CD14-positive monocyte (primary cell): ENCODE data around the gene MOB3A. TPM values are rescaled to one million over a fixed set of nuclear protein-coding genes. Genes with fewer than 3 reads are reported as not detected.

ENCODE experiments used
- DNase-seq, 3 donors: peaks; one replicate each; pipeline ENCODE4 v3.0.0-alpha.2; 2011 to 2022
- H2AFZ ChIP-seq: 2 replicates; pipeline ENCODE4 v1.6.0; 2012; ENCODE audit warnings: mild to moderate bottlenecking, low read depth, low read length, inconsistent platforms; ENCODE audit not compliant: insufficient read depth, poor library complexity, severe bottlenecking
- H3K27ac ChIP-seq, 2 donors: 1 replicate in 1 of 2; 2 replicates in 1 of 2; pipeline ENCODE4 v1.5.1; 2012 to 2013; ENCODE audit warnings: low read length in 2 of 2, control low read depth in 1 of 2, inconsistent platforms in 1 of 2, low read depth in 1 of 2, mild to moderate bottlenecking in 1 of 2
- H3K27me3 ChIP-seq, 2 donors: one replicate each; pipeline versions ENCODE4 v1.6.0 to v1.6.1; 2011 to 2013; ENCODE audit warnings: low read length in 2 of 2; ENCODE audit not compliant: control insufficient read depth in 2 of 2, insufficient read depth in 2 of 2
- H3K36me3 ChIP-seq, 2 donors: replicated peaks in 1 of 2; 1 replicate in 1 of 2; 2 replicates in 1 of 2; pipeline versions ENCODE4 v1.5.1 to v1.6.1; 2012 to 2013; ENCODE audit warnings: low read length in 2 of 2, control low read depth in 1 of 2, inconsistent platforms in 1 of 2, mild to moderate bottlenecking in 1 of 2; ENCODE audit not compliant: insufficient read depth in 2 of 2, control insufficient read depth in 1 of 2
- H3K4me1 ChIP-seq, 2 donors: 1 replicate in 1 of 2; 2 replicates in 1 of 2; pipeline versions ENCODE4 v1.5.1 to v1.6.1; 2012 to 2013; ENCODE audit warnings: low read length in 2 of 2, control low read depth in 1 of 2, inconsistent platforms in 1 of 2, mild to moderate bottlenecking in 1 of 2, moderate library complexity in 1 of 2; ENCODE audit not compliant: insufficient read depth in 2 of 2, control insufficient read depth in 1 of 2
- H3K4me2 ChIP-seq: replicated peaks from 2 replicates; pipeline ENCODE3; 2012; ENCODE audit warnings: low read length, moderate library complexity, mild to moderate bottlenecking; ENCODE audit not compliant: poor library complexity, severe bottlenecking; ENCODE audit errors: extremely low read depth
- H3K4me3 ChIP-seq, 3 experiments: fragments of 200-600 bp in 1 of 3; sonication (generic) in 1 of 3; replicated peaks in 1 of 3; 1 replicate in 2 of 3; 2 replicates in 1 of 3; pipeline ENCODE4 v1.5.1; 2011 to 2013; ENCODE audit warnings: low read length in 3 of 3, mild to moderate bottlenecking in 3 of 3, control low read depth in 2 of 3, low read depth in 2 of 3, inconsistent platforms in 1 of 3, moderate library complexity in 1 of 3
- H3K79me2 ChIP-seq: 2 replicates; pipeline ENCODE4 v1.6.0; 2012; ENCODE audit warnings: mild to moderate bottlenecking, control low read depth, inconsistent platforms, low read length, moderate library complexity; ENCODE audit not compliant: insufficient read depth
- H3K9ac ChIP-seq: 2 replicates; pipeline ENCODE4 v1.6.0; 2017; ENCODE audit warnings: low read length, mild to moderate bottlenecking; ENCODE audit not compliant: insufficient read depth, poor library complexity, severe bottlenecking
- H3K9me3 ChIP-seq, 2 donors: replicated peaks in 1 of 2; 1 replicate in 1 of 2; 2 replicates in 1 of 2; pipeline versions ENCODE4 v1.5.1 to v1.6.1; 2012 to 2013; ENCODE audit warnings: low read length in 2 of 2, control low read depth in 1 of 2; ENCODE audit not compliant: control insufficient read depth in 1 of 2, insufficient read depth in 1 of 2
- H4K20me1 ChIP-seq: 2 replicates; pipeline ENCODE4 v1.6.0; 2012; ENCODE audit warnings: mild to moderate bottlenecking, low read length, control low read depth, moderate library complexity; ENCODE audit not compliant: insufficient read depth
- H3K27ac Mint-ChIP-seq, 7 donors: one replicate each; pipeline ENCODE4 v1.8.0; 2020; ENCODE audit warnings: mild to moderate bottlenecking in 7 of 7, mixed read lengths in 7 of 7, moderate library complexity in 6 of 7, inconsistent platforms in 2 of 7
- H3K27me3 Mint-ChIP-seq, 3 donors: one replicate each; pipeline ENCODE4 v1.8.0; 2021 to 2022; ENCODE audit warnings: low read depth in 3 of 3, mild to moderate bottlenecking in 3 of 3, mixed read lengths in 3 of 3, moderate library complexity in 3 of 3, inconsistent platforms in 1 of 3
- H3K36me3 Mint-ChIP-seq, 2 donors: one replicate each; pipeline ENCODE4 v1.8.0; 2020; ENCODE audit warnings: mixed read lengths in 2 of 2, inconsistent platforms in 1 of 2, mild to moderate bottlenecking in 1 of 2
- H3K4me1 Mint-ChIP-seq: one replicate; pipeline ENCODE4 v1.8.0; 2020; ENCODE audit warnings: mild to moderate bottlenecking, mixed read lengths
- H3K4me3 Mint-ChIP-seq, 2 donors: one replicate each; pipeline ENCODE4 v1.8.0; 2020; ENCODE audit warnings: mild to moderate bottlenecking in 2 of 2, mixed read lengths in 2 of 2, moderate library complexity in 1 of 2
- H3K9me3 Mint-ChIP-seq, 7 donors: one replicate each; pipeline ENCODE4 v1.8.0; 2020 to 2022; ENCODE audit warnings: mixed read lengths in 7 of 7, mild to moderate bottlenecking in 6 of 7, moderate library complexity in 6 of 7, inconsistent platforms in 2 of 7
- CTCF ChIP-seq: fragments of 200-600 bp; IDR thresholded peaks from one replicate; pipeline ENCODE4 v1.8.0; 2022; ENCODE audit warnings: antibody characterized with exemption, mild to moderate bottlenecking
- WGBS: methylation state at CpG from one replicate; pipeline ENCODE4 v1.1.5; 2013; ENCODE audit warnings: missing lambda C conversion rate; ENCODE audit not compliant: insufficient coverage; 5-methylcytosine and 5-hydroxymethylcytosine counted together
- intact Hi-C, 2 donors: fragments of 100-400 bp; cut with micrococcal nuclease; formaldehyde crosslinking; loops; one replicate each; pipeline versions ENCODE4 v1.15.0 to v1.15.1; 2023
- polyA plus RNA-seq, 3 donors: library from polyadenylated mRNA; depleted of rRNA in 1 of 3; unstranded in 2 of 3; stranded (reverse) in 1 of 3; fragments of 300-500 nt in 2 of 3; fragments of >200 nt in 1 of 3; fragmentation: Illumina TruSeq in 2 of 3; gene quantifications; 1 replicate in 2 of 3; 2 replicates in 1 of 3; pipeline ENCODE4 v1.2.3, GENCODE V29; 2012 to 2021

MOB3A gene
- polyA plus RNA-seq, 3 donors: 60.5 to 179 (median 96.3) TPM

- no peak for DNase-seq
- H3K4me2 ChIP-seq: no peak overlapping the region
- H2AFZ ChIP-seq: no peak overlapping the region
- Mint-ChIP-seq H3K36me3 (peaks cover 23 to 52% of the 10 kb centered on the region in 2 donors), H3K4me1 (peaks cover 50% of the 10 kb centered on the region), H3K27ac (peak overlapping the region in 2 of 7 donors; percentile 12 to 62), H3K27me3 (peaks cover 0 to 2% (median 0%) of the 10 kb centered on the region in 3 donors), H3K4me3 (no peak overlapping the region), H3K9me3 (no peaks in the 10 kb centered on the region)
- intact Hi-C loops: loop anchor here in 1 of 2 donors (10.0 kb wide), 1 partner anchor 151 kb away; no protein-coding TSS in a partner anchor
- peak overlapping the region in 1 of 2 donors; percentile 70 for H3K27ac ChIP-seq
- peaks cover 89% of the 10 kb centered on the region for H4K20me1 ChIP-seq
- no peak for TF ChIP-seq CTCF
- no peak overlapping the region for H3K4me3 ChIP-seq
- no peak overlapping the region for H3K9ac ChIP-seq
- H3K36me3 ChIP-seq: peaks cover 63 to 64% of the 10 kb centered on the region in 2 donors
- H3K79me2 ChIP-seq: peaks cover 75% of the 10 kb centered on the region
- no peaks in the 10 kb centered on the region for H3K27me3 ChIP-seq
- H3K4me1 ChIP-seq: peaks cover 44 to 56% of the 10 kb centered on the region in 2 donors
- 92% methylated on average over 14 of the region's 14 CpGs for WGBS
- H3K9me3 ChIP-seq: no peaks in the 10 kb centered on the region
These were observed 50.6 kb downstream of the MOB3A start for GRCh38 chr19:2045501-2046045.

GRCh38 chr19:2044709-2045500, 51.2 kb downstream of the MOB3A start:
- intact Hi-C loops: loop anchor here in 1 of 2 donors (10.0 kb wide), 1 partner anchor 150 kb away; no protein-coding TSS in a partner anchor
- H3K27me3 ChIP-seq: no peaks in the 10 kb centered on the region
- peaks cover 50% of the 10 kb centered on the region for H3K4me1 Mint-ChIP-seq
- H3K4me3 Mint-ChIP-seq: no peak overlapping the region
- peak overlapping the region; percentile 24 to 89 (median 75) for H3K27ac Mint-ChIP-seq
- H3K9ac ChIP-seq: no peak overlapping the region
- no peak overlapping the region for H2AFZ ChIP-seq
- peak overlapping the region; percentile 67 to 70 for H3K27ac ChIP-seq
- peaks cover 69 to 71% of the 10 kb centered on the region in 2 donors for H3K36me3 ChIP-seq
- peaks cover 72% of the 10 kb centered on the region for H3K79me2 ChIP-seq
- H3K9me3 ChIP-seq: no peaks in the 10 kb centered on the region
- 92% methylated on average over 18 of the region's 18 CpGs for WGBS
- H3K4me3 ChIP-seq: no peak overlapping the region
- peaks cover 44 to 56% of the 10 kb centered on the region in 2 donors for H3K4me1 ChIP-seq
- H4K20me1 ChIP-seq: peaks cover 89% of the 10 kb centered on the region
- no peak for TF ChIP-seq CTCF
- no peak overlapping the region for H3K4me2 ChIP-seq
- H3K9me3 Mint-ChIP-seq: no peaks in the 10 kb centered on the region
- H3K36me3 Mint-ChIP-seq: peaks cover 26 to 57% of the 10 kb centered on the region in 2 donors
- peaks cover 0 to 2% (median 0%) of the 10 kb centered on the region in 3 donors for H3K27me3 Mint-ChIP-seq
- DNase-seq: no peak
